Measurements from ENCODE around the gene CIT.
"Not testable (repeated sequence)": the region's sequence is repeated elsewhere in the genome, so short reads cannot be mapped to it uniquely, and the experiment has no call there.

CIT gene

GRCh38 chr12:119710965-119711551 is 166.1 kb downstream of the CIT start:
- H3K4me1 ChIP-seq: peaks cover 0 to 4% (median 2%) of the 10 kb centered on the region in 4 donors
- H3K9me3 ChIP-seq: no peaks in the 10 kb centered on the region
- no peaks in the 10 kb centered on the region for H3K36me3 ChIP-seq
- no peak for DNase-seq
- intact Hi-C loops (cut with DNase I; ENCODE audit: low total_unique reads): loop anchor here (10.0 kb wide), 1 partner anchor 194 kb away; no protein-coding TSS in a partner anchor
- TF ChIP-seq CTCF (IDR thresholded peaks at IDR 0.05): no peak
- H3K4me3 ChIP-seq: no peak overlapping the region
- H3K27ac ChIP-seq: no peak overlapping the region
- no peaks in the 10 kb centered on the region for H3K27me3 ChIP-seq

- H3K9me3 ChIP-seq: no peaks in the 10 kb centered on the region
- H3K27ac ChIP-seq: no peak overlapping the region
- no peak for DNase-seq
- no peak for TF ChIP-seq CTCF (IDR thresholded peaks at IDR 0.05)
- no peaks in the 10 kb centered on the region for H3K27me3 ChIP-seq
- no peaks in the 10 kb centered on the region for H3K36me3 ChIP-seq
- intact Hi-C loops (cut with DNase I; ENCODE audit: low total_unique reads): loop anchor here (10.0 kb wide), 1 partner anchor 194 kb away; no protein-coding TSS in a partner anchor
- no peak overlapping the region for H3K4me3 ChIP-seq
- no peaks in the 10 kb centered on the region for H3K4me1 ChIP-seq
Observed at GRCh38 chr12:119710374-119710964, 166.7 kb downstream of the CIT start.

GRCh38 chr12:119706427-119706826 is 170.7 kb downstream of the CIT start:
- H3K27me3 ChIP-seq; H3K27ac ChIP-seq; H3K9me3 ChIP-seq; DNase-seq; H3K36me3 ChIP-seq; H3K4me1 ChIP-seq; intact Hi-C loops (cut with DNase I; ENCODE audit: low total_unique reads); H3K4me3 ChIP-seq: not testable (repeated sequence)

GRCh38 chr12:119705182-119705581 is 171.9 kb downstream of the CIT start:
- TF ChIP-seq CTCF (IDR thresholded peaks at IDR 0.05): no peak
- H3K4me1 ChIP-seq: no peaks in the 10 kb centered on the region
- H3K27me3 ChIP-seq: no peaks in the 10 kb centered on the region
- no peak for DNase-seq
- H3K27ac ChIP-seq: no peak overlapping the region
- H3K36me3 ChIP-seq: no peaks in the 10 kb centered on the region
- no peak overlapping the region for H3K4me3 ChIP-seq
- intact Hi-C loops (cut with DNase I; ENCODE audit: low total_unique reads): no loop called here
- H3K9me3 ChIP-seq: no peaks in the 10 kb centered on the region

- TF ChIP-seq CTCF (IDR thresholded peaks at IDR 0.05): no peak
- Histone ChIP-seq H3K27ac (no peak overlapping the region), H3K4me3 (no peak overlapping the region), H3K9me3 (no peaks in the 10 kb centered on the region), H3K36me3 (no peaks in the 10 kb centered on the region), H3K4me1 (no peaks in the 10 kb centered on the region), H3K27me3 (no peaks in the 10 kb centered on the region)
- intact Hi-C loops (cut with DNase I; ENCODE audit: low total_unique reads): no loop called here
- no peak for DNase-seq
Observed at GRCh38 chr12:119704065-119704747, 172.9 kb downstream of the CIT start.

- Histone ChIP-seq H3K36me3 (no peaks in the 10 kb centered on the region), H3K4me1 (no peaks in the 10 kb centered on the region), H3K27me3 (no peaks in the 10 kb centered on the region), H3K9me3 (no peaks in the 10 kb centered on the region), H3K4me3 (no peak overlapping the region), H3K27ac (no peak overlapping the region)
- intact Hi-C loops (cut with DNase I; ENCODE audit: low total_unique reads): no loop called here
- DNase-seq: no peak
- TF ChIP-seq CTCF (IDR thresholded peaks at IDR 0.05): no peak
Observed at GRCh38 chr12:119700078-119700477, 177.0 kb downstream of the CIT start.
